Uterus (tissue), 4 donors: ENCODE results near the gene ARHGAP42. TPM values are rescaled to one million over a fixed set of nuclear protein-coding genes. Genes with fewer than 3 reads are reported as not detected.

Source experiments
- DNase-seq, 2 donors: peaks; one replicate each; pipeline ENCODE4 v3.0.0-alpha.2; 2019 to 2020
- H3K27ac ChIP-seq, 2 donors: fragments of 200-600 bp; sonication (generic); 1 replicate in 1 of 2; 2 replicates in 1 of 2; pipeline ENCODE4 v1.5.1; 2016 to 2018
- H3K27me3 ChIP-seq, 2 donors: fragments of 200-600 bp; sonication (generic); one replicate each; pipeline ENCODE4 v1.5.1; 2018 to 2019; ENCODE audit warnings: control low read depth in 1 of 2
- H3K36me3 ChIP-seq, 2 donors: fragments of 200-600 bp; sonication (generic); one replicate each; pipeline ENCODE4 v1.5.1; 2019; ENCODE audit warnings: control low read depth in 1 of 2
- H3K4me1 ChIP-seq, 2 donors: fragments of 200-600 bp; sonication (generic); one replicate each; pipeline ENCODE4 v1.5.1; 2018 to 2019; ENCODE audit warnings: control low read depth in 1 of 2
- H3K4me3 ChIP-seq, 2 donors: fragments of 200-600 bp; sonication (generic); 1 replicate in 1 of 2; 2 replicates in 1 of 2; pipeline ENCODE4 v1.5.1; 2018 to 2019; ENCODE audit warnings: mild to moderate bottlenecking in 1 of 2
- H3K9me3 ChIP-seq, 2 donors: fragments of 200-600 bp; sonication (generic); one replicate each; pipeline ENCODE4 v1.5.1; 2019; ENCODE audit warnings: control low read depth in 1 of 2
- CTCF ChIP-seq, 4 experiments: fragments of 200-600 bp in 2 of 4; fragments of 450-650 bp in 2 of 4; sonication (generic) in 2 of 4; IDR thresholded peaks; one replicate each; pipeline ENCODE4 v1.5.1; 2016 to 2019; ENCODE audit warnings: antibody characterized with exemption in 4 of 4, mild to moderate bottlenecking in 2 of 4, moderate library complexity in 1 of 4
- POLR2A ChIP-seq, 2 donors: fragments of 450-650 bp; IDR thresholded peaks; one replicate each; pipeline ENCODE4 v1.6.1; 2016; ENCODE audit warnings: antibody characterized with exemption in 2 of 2, mild to moderate bottlenecking in 1 of 2, moderate library complexity in 1 of 2
- intact Hi-C: fragments of 100-400 bp; cut with DNase I; formaldehyde crosslinking; loops from one replicate; pipeline ENCODE4 v1.15.1; 2023; ENCODE audit warnings: low total_unique reads
- total RNA-seq, 4 donors: library from RNA; depleted of rRNA in 3 of 4; stranded (reverse); fragments of >200 nt in 3 of 4; gene quantifications; one replicate each; pipeline versions ENCODE4 v1.1.0 to v1.2.4, GENCODE V29; 2014 to 2023
- donor health status: DM: yes; HTN: yes; CAD: no.

ARHGAP42 gene
- total RNA-seq, 4 donors from 2014 or later = 10.2 to 51.6 (median 21.1) TPM

GRCh38 chr11:100785148-100785983 lies 98.3 kb downstream of the ARHGAP42 start:
- no peak overlapping the region for H3K4me3 ChIP-seq
- H3K27me3 ChIP-seq = no peaks in the 10 kb centered on the region
- TF ChIP-seq CTCF (IDR thresholded peaks at IDR 0.05) (no peak), POLR2A (IDR thresholded peaks at IDR 0.05) (no peak)
- H3K27ac ChIP-seq = no peak overlapping the region
- peaks cover 5 to 9% of the 10 kb centered on the region in 2 donors for H3K4me1 ChIP-seq
- DNase-seq = peak in 1 of 2 donors; percentile 18
- no peaks in the 10 kb centered on the region for H3K36me3 ChIP-seq
- no peaks in the 10 kb centered on the region for H3K9me3 ChIP-seq
- intact Hi-C loops = no loop called here

- no peak overlapping the region for H3K27ac ChIP-seq
- no peaks in the 10 kb centered on the region for H3K36me3 ChIP-seq
- TF ChIP-seq CTCF (IDR thresholded peaks at IDR 0.05) (no peak), POLR2A (IDR thresholded peaks at IDR 0.05) (no peak)
- H3K27me3 ChIP-seq = no peaks in the 10 kb centered on the region
- H3K4me3 ChIP-seq = no peak overlapping the region
- intact Hi-C loops = no loop called here
- peaks cover 5 to 16% of the 10 kb centered on the region in 2 donors for H3K4me1 ChIP-seq
- H3K9me3 ChIP-seq = no peaks in the 10 kb centered on the region
- DNase-seq = no peak
Observed at GRCh38 chr11:100788561-100789295, 101.6 kb downstream of the ARHGAP42 start.

GRCh38 chr11:100789500-100789899 lies 102.4 kb downstream of the ARHGAP42 start:
- TF ChIP-seq POLR2A (IDR thresholded peaks at IDR 0.05) (no peak), CTCF (IDR thresholded peaks at IDR 0.05) (no peak)
- intact Hi-C loops = no loop called here
- Histone ChIP-seq H3K9me3 (no peaks in the 10 kb centered on the region), H3K36me3 (no peaks in the 10 kb centered on the region), H3K4me1 (peaks cover 5 to 16% of the 10 kb centered on the region in 2 donors), H3K27me3 (no peaks in the 10 kb centered on the region), H3K4me3 (no peak overlapping the region), H3K27ac (no peak overlapping the region)
- DNase-seq = peak in 1 of 2 donors; percentile 23

- no peak for DNase-seq
- intact Hi-C loops = no loop called here
- H3K36me3 ChIP-seq = no peaks in the 10 kb centered on the region
- no peaks in the 10 kb centered on the region for H3K27me3 ChIP-seq
- no peak overlapping the region for H3K27ac ChIP-seq
- no peak overlapping the region for H3K4me3 ChIP-seq
- peaks cover 5 to 14% of the 10 kb centered on the region in 2 donors for H3K4me1 ChIP-seq
- TF ChIP-seq CTCF (IDR thresholded peaks at IDR 0.05) (no peak), POLR2A (IDR thresholded peaks at IDR 0.05) (no peak)
- no peaks in the 10 kb centered on the region for H3K9me3 ChIP-seq
Observed at GRCh38 chr11:100790073-100790472, 103.0 kb downstream of the ARHGAP42 start.

- Histone ChIP-seq H3K27me3 (no peaks in the 10 kb centered on the region), H3K9me3 (no peaks in the 10 kb centered on the region), H3K36me3 (no peaks in the 10 kb centered on the region), H3K27ac (no peak overlapping the region), H3K4me1 (peaks cover 0 to 7% of the 10 kb centered on the region in 2 donors), H3K4me3 (no peak overlapping the region)
- DNase-seq = no peak
- intact Hi-C loops = no loop called here
- TF ChIP-seq CTCF (IDR thresholded peaks at IDR 0.05) (no peak), POLR2A (IDR thresholded peaks at IDR 0.05) (no peak)
Observed at GRCh38 chr11:100791103-100791502, 104.0 kb downstream of the ARHGAP42 start.
